Astrocyte of the cerebellum (primary cell): ENCODE measurements around the gene PLEKHG1.

ENCODE experiments used
- DNase-seq: peaks from one replicate; pipeline ENCODE4 v3.0.0-alpha.2; 2011; ENCODE audit warnings: low read depth
- H3K4me3 ChIP-seq: 2 replicates; pipeline ENCODE4 v1.5.1; 2011; ENCODE audit warnings: mild to moderate bottlenecking, low read depth, low read length, moderate library complexity
- CTCF ChIP-seq: IDR thresholded peaks from 2 replicates; pipeline ENCODE4 v1.5.1; 2012; ENCODE audit warnings: low read length, low read depth, moderate library complexity, mild to moderate bottlenecking; ENCODE audit errors: missing control alignments
- in situ Hi-C: cut with HindIII; loops from 2 replicates; pipeline ENCODE4 v1.10.0; 2017; ENCODE audit warnings: low sequenced_read_pairs

The PLEKHG1 gene

GRCh38 chr6:150607329-150607650 is 7.6 kb downstream of the PLEKHG1 start:
- no peak for DNase-seq
- in situ Hi-C loops, result no loop called here
- H3K4me3 ChIP-seq, result no peak overlapping the region
- no peak for TF ChIP-seq CTCF

GRCh38 chr6:150610584-150610983 is 10.9 kb downstream of the PLEKHG1 start:
- no peak for TF ChIP-seq CTCF
- no peak overlapping the region for H3K4me3 ChIP-seq
- no peak for DNase-seq
- in situ Hi-C loops, result no loop called here

GRCh38 chr6:150613269-150613668 is 13.6 kb downstream of the PLEKHG1 start:
- in situ Hi-C loops, result no loop called here
- DNase-seq, result no peak
- TF ChIP-seq CTCF, result no peak
- no peak overlapping the region for H3K4me3 ChIP-seq

GRCh38 chr6:150615967-150616366 is 16.3 kb downstream of the PLEKHG1 start:
- no peak overlapping the region for H3K4me3 ChIP-seq
- in situ Hi-C loops, result no loop called here
- no peak for TF ChIP-seq CTCF
- no peak for DNase-seq

- no peak for DNase-seq
- no peak for TF ChIP-seq CTCF
- H3K4me3 ChIP-seq, result no peak overlapping the region
- in situ Hi-C loops, result no loop called here
Observed at GRCh38 chr6:150616586-150616985, 16.9 kb downstream of the PLEKHG1 start.

- DNase-seq, result no peak
- no peak for TF ChIP-seq CTCF
- H3K4me3 ChIP-seq, result no peak overlapping the region
- in situ Hi-C loops, result no loop called here
Observed at GRCh38 chr6:150617062-150617461, 17.4 kb downstream of the PLEKHG1 start.
